K562 (cell line): Measurements from ENCODE around the gene PHACTR2. TPM values are rescaled to one million over a fixed set of nuclear protein-coding genes. Genes with fewer than 3 reads are reported as not detected.

ENCODE experiments used
- ATAC-seq: fragments of 200-7000 bp; cut with Tn5 transposase; 3 replicates; pipeline ENCODE4 v1.9.1; 2020; ENCODE audit warnings: moderate library complexity
- BruUV-seq: library from RNA; stranded (reverse); fragments of 400-500 nt; replicated peaks from 2 replicates; lab custom pipeline; 2021; lab: Mats Ljungman, UMichigan
- CTCF ChIA-PET: fragments of 300-600 bp; formaldehyde crosslinking; extraction: SDS; loops from one replicate; lab custom pipeline; 2021; ENCODE audit warnings: low intra/inter-chr PET ratio; lab: Yijun Ruan, JAX
- POLR2A ChIA-PET: fragments of 300-600, 350-650 bp; sonication (Branson Sonifier 250); formaldehyde crosslinking; extraction: SDS; loops from one replicate; lab custom pipeline; 2021; ENCODE audit warnings: antibody characterized with exemption, inconsistent platforms; lab: Yijun Ruan, JAX
- DNase-seq, 4 experiments: peaks; one replicate each; pipeline versions ENCODE4 v3.0.0 to v3.0.0-alpha.2; 2011 to 2018; ENCODE audit warnings: low spot score in 3 of 4, mixed read lengths in 3 of 4; ENCODE audit errors: extremely low read depth in 1 of 4
- FAIRE-seq: peaks from 2 replicates; lab custom pipeline; 2011; peaks lifted over from hg19 to GRCh38; lab: Jason Lieb, UNC
- H2AFZ ChIP-seq: 2 replicates; pipeline ENCODE4 v1.6.0; 2011; ENCODE audit warnings: low read depth, low read length, control low read depth, inconsistent platforms
- H3K27ac ChIP-seq: fragments of 200-600 bp; 3 replicates; pipeline ENCODE4 v1.8.0; 2011; ENCODE audit warnings: low read depth, mild to moderate bottlenecking, control low read depth, inconsistent platforms, low read length, moderate library complexity, mixed read lengths; ENCODE audit errors: extremely low read depth
- H3K27me3 ChIP-seq, 2 experiments: fragments of 300-600 bp in 1 of 2; 2 replicates in 1 of 2; 3 replicates in 1 of 2; pipeline versions ENCODE4 v1.6.0 to v1.8.0; 2011; ENCODE audit warnings: inconsistent platforms in 2 of 2, low read length in 2 of 2, mild to moderate bottlenecking in 1 of 2, mixed read lengths in 1 of 2, moderate library complexity in 1 of 2; ENCODE audit not compliant: control insufficient read depth in 2 of 2, insufficient read depth in 2 of 2
- H3K36me3 ChIP-seq: fragments of 300-600 bp; 3 replicates; pipeline ENCODE4 v1.8.0; 2011; ENCODE audit warnings: mild to moderate bottlenecking, low read length, inconsistent platforms; ENCODE audit not compliant: control insufficient read depth, insufficient read depth
- H3K4me1 ChIP-seq, 2 experiments: fragments of 200-600 bp in 1 of 2; replicated peaks in 1 of 2; 2 replicates in 1 of 2; 3 replicates in 1 of 2; pipeline versions ENCODE4 v1.5.1 to v1.8.0; 2011; ENCODE audit warnings: inconsistent platforms in 2 of 2, low read length in 2 of 2, mild to moderate bottlenecking in 1 of 2, mixed read lengths in 1 of 2, moderate library complexity in 1 of 2; ENCODE audit not compliant: control insufficient read depth in 2 of 2, insufficient read depth in 2 of 2
- H3K4me2 ChIP-seq: 2 replicates; pipeline ENCODE4 v1.6.1; 2011; ENCODE audit warnings: low read length, control low read depth, inconsistent platforms, mixed read lengths; ENCODE audit not compliant: insufficient read depth
- H3K4me3 ChIP-seq: fragments of 200-600 bp; sonication (generic), shearing (Covaris generic); 2 replicates; pipeline ENCODE4 v1.5.1; 2016; ENCODE audit warnings: control low read depth, inconsistent platforms
- H3K79me2 ChIP-seq: fragments of 200-600 bp; 3 replicates; pipeline ENCODE4 v1.8.0; 2011; ENCODE audit warnings: low read length, inconsistent platforms; ENCODE audit not compliant: control insufficient read depth, insufficient read depth
- H3K9ac ChIP-seq, 2 experiments: 2 replicates each; pipeline versions ENCODE4 v1.6.0 to v1.6.1; 2011; ENCODE audit warnings: low read depth in 2 of 2, low read length in 2 of 2, control low read depth in 1 of 2, inconsistent platforms in 1 of 2, mild to moderate bottlenecking in 1 of 2, mixed read lengths in 1 of 2; ENCODE audit not compliant: insufficient read depth in 1 of 2
- H3K9me1 ChIP-seq: one replicate; pipeline ENCODE4 v1.6.0; 2011; ENCODE audit warnings: inconsistent platforms, mild to moderate bottlenecking, low read length, moderate library complexity; ENCODE audit not compliant: control insufficient read depth, insufficient read depth
- H3K9me3 ChIP-seq: replicated peaks from 2 replicates; pipeline ENCODE4 v1.5.1; 2011; ENCODE audit warnings: low read depth, low read length, inconsistent platforms; ENCODE audit not compliant: control insufficient read depth, insufficient read depth
- H4K20me1 ChIP-seq: replicated peaks from 2 replicates; pipeline ENCODE4 v1.6.1; 2011; ENCODE audit warnings: low read length, inconsistent platforms, mixed read lengths; ENCODE audit not compliant: control insufficient read depth, insufficient read depth
- ADNP ChIP-seq: fragments of 200-800 bp; sonication (Bioruptor generic); IDR thresholded peaks from 2 replicates; pipeline ENCODE4 v1.6.1; 2016; ENCODE audit warnings: missing genetic modification characterization, missing compliant biosample characterization
- CHCHD3 ChIP-seq: fragments of 250-450 bp; sonication (Bioruptor Pico); IDR thresholded peaks from 2 replicates; pipeline ENCODE4 v2.1.2; 2022; ENCODE audit warnings: mild to moderate bottlenecking
- HCFC1 ChIP-seq: IDR thresholded peaks from 2 replicates; pipeline ENCODE4 v1.6.1; 2012; ENCODE audit warnings: low read depth, low read length, improper control_type of control experiment
- HNRNPLL ChIP-seq: fragments of 200-400 bp; formaldehyde crosslinking; IDR thresholded peaks from 2 replicates; pipeline ENCODE4 v1.6.1; 2017; ENCODE audit warnings: low read length, low read depth, mild to moderate bottlenecking; ENCODE audit not compliant: poor library complexity, severe bottlenecking
- MED1 ChIP-seq: sonication (generic); formaldehyde crosslinking; IDR thresholded peaks from 2 replicates; pipeline ENCODE4 v1.8.1; 2023; ENCODE audit warnings: missing genetic modification reagents, borderline replicate concordance
- POLR3A ChIP-seq: IDR thresholded peaks from 2 replicates; pipeline ENCODE4 v1.6.1; 2011; ENCODE audit warnings: borderline replicate concordance, mild to moderate bottlenecking, moderate library complexity; ENCODE audit not compliant: insufficient read length, insufficient read depth; ENCODE audit errors: extremely low read depth
- RBM15 ChIP-seq: fragments of 200-400 bp; formaldehyde crosslinking; IDR thresholded peaks from 2 replicates; pipeline ENCODE4 v1.6.1; 2018; ENCODE audit warnings: mild to moderate bottlenecking, low read length, moderate library complexity; ENCODE audit not compliant: insufficient read depth
- STAG1 ChIP-seq: sonication (generic); formaldehyde crosslinking; IDR thresholded peaks from 2 replicates; pipeline ENCODE4 v1.5.0; 2020; ENCODE audit warnings: missing genetic modification reagents, borderline replicate concordance
- ZNF165 ChIP-seq: fragments of 250-450 bp; sonication (Bioruptor Pico); IDR thresholded peaks from 2 replicates; pipeline ENCODE4 v1.4.0; 2020; ENCODE audit warnings: borderline replicate concordance
- ZNF184 ChIP-seq: sonication (generic); formaldehyde crosslinking; IDR thresholded peaks from 2 replicates; pipeline ENCODE4 v1.5.0; 2020; ENCODE audit warnings: missing genetic modification reagents
- ZNF507 ChIP-seq: conservative IDR thresholded peaks from 2 replicates; pipeline ENCODE4 v1.6.1; 2017; ENCODE audit warnings: missing genetic modification characterization, missing compliant biosample characterization
- ZNF586 ChIP-seq: fragments of 450-650 bp; formaldehyde crosslinking; conservative IDR thresholded peaks from 2 replicates; pipeline ENCODE4 v1.4.0; 2020; ENCODE audit warnings: mild to moderate bottlenecking, moderate library complexity
- WGBS: fragments of 100-300 bp; shearing (Covaris generic); methylation state at CpG from one replicate; pipeline ENCODE4 v1.1.6; 2016; ENCODE audit warnings: low coverage, mixed read lengths; ENCODE audit not compliant: insufficient coverage; ENCODE audit errors: missing lambda C conversion rate; 5-methylcytosine and 5-hydroxymethylcytosine counted together
- in situ Hi-C: fragments of 300-500 bp; cut with MboI; formaldehyde crosslinking; loops from 4 replicates; pipeline ENCODE4 v1.15.0; 2018; ENCODE audit warnings: inconsistent platforms, mixed read lengths
- intact Hi-C: fragments of 100-400 bp; cut with micrococcal nuclease; formaldehyde crosslinking; loops from 2 replicates; pipeline ENCODE4 v1.14.2; 2022
- polyA plus RNA-seq, 8 experiments: library from polyadenylated mRNA; depleted of rRNA in 4 of 8; stranded (reverse) in 5 of 8; unstranded in 3 of 8; fragments of >200 nt; fragmentation: Nextera tagmentation in 2 of 8; fragmentation: Illumina TruSeq in 1 of 8; extraction: Ambion mirVana in 2 of 8; extraction: Trizol in 1 of 8; gene quantifications; 2 replicates each; pipeline versions ENCODE4 v1.2.1 to v1.2.3, GENCODE V29; 2011 to 2014; ENCODE audit warnings: inconsistent platforms in 1 of 8, missing spikeins in 1 of 8
- total RNA-seq, 7 experiments: library from RNA; depleted of rRNA in 6 of 7; stranded (reverse); fragments of >200 nt in 6 of 7; fragmentation: Illumina TruSeq in 2 of 7; extraction: Trizol in 2 of 7; gene quantifications; 2 replicates each; pipeline versions ENCODE4 v1.2.1 to v1.2.3, GENCODE V29; 2011 to 2021; ENCODE audit warnings: low replicate concordance in 1 of 7
- TF ChIP-seq, protein P1 (sequence below): fragments of 450-650 bp; IDR thresholded peaks from 2 replicates; pipeline ENCODE4 v1.6.1; 2017; ENCODE audit warnings: mild to moderate bottlenecking, moderate library complexity
- TF ChIP-seq, protein P2 (sequence below), 3 experiments: fragments of 200-800 bp in 1 of 3; fragments of 250-450 bp in 1 of 3; fragments of 450-650 bp in 1 of 3; sonication (Bioruptor Pico) in 1 of 3; sonication (Bioruptor generic) in 1 of 3; formaldehyde crosslinking in 1 of 3; IDR thresholded peaks; 2 replicates each; pipeline versions ENCODE4 v1.6.1 to v1.8.0; 2016 to 2022; ENCODE audit warnings: mild to moderate bottlenecking in 2 of 3, missing genetic modification characterization in 2 of 3, missing compliant biosample characterization in 1 of 3, moderate library complexity in 1 of 3
- TF ChIP-seq, protein P3 (sequence below): sonication (generic); formaldehyde crosslinking; IDR thresholded peaks from 2 replicates; pipeline ENCODE4 v1.8.1; 2023; ENCODE audit warnings: mild to moderate bottlenecking, missing genetic modification reagents

PHACTR2 gene
- total and polyA plus RNA-seq, 9 of the 15 experiments (the other 6 are each of a cell fraction or from before 2014, with no cell fraction given), result 5.3 to 52.5 (median 22.9) TPM

DNA sequence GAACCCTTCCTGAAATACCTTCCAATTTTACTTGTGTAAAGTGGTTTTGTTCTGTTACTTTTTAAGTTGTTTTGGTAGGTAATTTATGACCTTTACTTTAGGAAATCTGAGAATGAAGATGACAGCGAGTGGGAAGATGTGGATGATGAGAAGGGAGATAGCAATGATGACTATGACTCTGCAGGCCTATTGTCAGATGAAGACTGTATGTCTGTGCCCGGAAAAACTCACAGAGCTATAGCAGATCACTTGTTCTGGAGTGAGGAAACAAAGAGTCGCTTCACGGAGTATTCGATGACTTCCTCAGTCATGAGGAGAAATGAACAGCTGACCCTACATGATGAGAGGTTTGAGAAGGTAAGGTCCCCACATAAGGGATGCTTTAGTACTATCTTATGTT, 179.9 kb downstream of the PHACTR2 start:
- H3K36me3 ChIP-seq, result peaks cover 90% of the 10 kb centered on the region
- 92% methylated on average over 5 of the region's 5 CpGs for WGBS
- TF ChIP-seq HNRNPLL (no peak), POLR3A (no peak), RBM15 (no peak), ZNF507 (tag) (no peak), CHCHD3 (no peak), ZNF184 (CRISPR knock-in tag) (no peak), ZNF586 (CRISPR knock-in tag) (no peak), ZNF165 (no peak), ADNP (tag) (no peak), MED1 (CRISPR knock-in tag) (no peak), HCFC1 (no peak), STAG1 (CRISPR knock-in tag) (no peak)
- TF ChIP-seq, protein P1, sequence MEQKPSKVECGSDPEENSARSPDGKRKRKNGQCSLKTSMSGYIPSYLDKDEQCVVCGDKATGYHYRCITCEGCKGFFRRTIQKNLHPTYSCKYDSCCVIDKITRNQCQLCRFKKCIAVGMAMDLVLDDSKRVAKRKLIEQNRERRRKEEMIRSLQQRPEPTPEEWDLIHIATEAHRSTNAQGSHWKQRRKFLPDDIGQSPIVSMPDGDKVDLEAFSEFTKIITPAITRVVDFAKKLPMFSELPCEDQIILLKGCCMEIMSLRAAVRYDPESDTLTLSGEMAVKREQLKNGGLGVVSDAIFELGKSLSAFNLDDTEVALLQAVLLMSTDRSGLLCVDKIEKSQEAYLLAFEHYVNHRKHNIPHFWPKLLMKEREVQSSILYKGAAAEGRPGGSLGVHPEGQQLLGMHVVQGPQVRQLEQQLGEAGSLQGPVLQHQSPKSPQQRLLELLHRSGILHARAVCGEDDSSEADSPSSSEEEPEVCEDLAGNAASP, result no peak
- TF ChIP-seq, protein P2, sequence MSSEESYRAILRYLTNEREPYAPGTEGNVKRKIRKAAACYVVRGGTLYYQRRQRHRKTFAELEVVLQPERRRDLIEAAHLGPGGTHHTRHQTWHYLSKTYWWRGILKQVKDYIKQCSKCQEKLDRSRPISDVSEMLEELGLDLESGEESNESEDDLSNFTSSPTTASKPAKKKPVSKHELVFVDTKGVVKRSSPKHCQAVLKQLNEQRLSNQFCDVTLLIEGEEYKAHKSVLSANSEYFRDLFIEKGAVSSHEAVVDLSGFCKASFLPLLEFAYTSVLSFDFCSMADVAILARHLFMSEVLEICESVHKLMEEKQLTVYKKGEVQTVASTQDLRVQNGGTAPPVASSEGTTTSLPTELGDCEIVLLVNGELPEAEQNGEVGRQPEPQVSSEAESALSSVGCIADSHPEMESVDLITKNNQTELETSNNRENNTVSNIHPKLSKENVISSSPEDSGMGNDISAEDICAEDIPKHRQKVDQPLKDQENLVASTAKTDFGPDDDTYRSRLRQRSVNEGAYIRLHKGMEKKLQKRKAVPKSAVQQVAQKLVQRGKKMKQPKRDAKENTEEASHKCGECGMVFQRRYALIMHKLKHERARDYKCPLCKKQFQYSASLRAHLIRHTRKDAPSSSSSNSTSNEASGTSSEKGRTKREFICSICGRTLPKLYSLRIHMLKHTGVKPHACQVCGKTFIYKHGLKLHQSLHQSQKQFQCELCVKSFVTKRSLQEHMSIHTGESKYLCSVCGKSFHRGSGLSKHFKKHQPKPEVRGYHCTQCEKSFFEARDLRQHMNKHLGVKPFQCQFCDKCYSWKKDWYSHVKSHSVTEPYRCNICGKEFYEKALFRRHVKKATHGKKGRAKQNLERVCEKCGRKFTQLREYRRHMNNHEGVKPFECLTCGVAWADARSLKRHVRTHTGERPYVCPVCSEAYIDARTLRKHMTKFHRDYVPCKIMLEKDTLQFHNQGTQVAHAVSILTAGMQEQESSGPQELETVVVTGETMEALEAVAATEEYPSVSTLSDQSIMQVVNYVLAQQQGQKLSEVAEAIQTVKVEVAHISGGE (CRISPR knock-in tag; IDR thresholded peaks at IDR 0.05), result no peak
- TF ChIP-seq, protein P3, sequence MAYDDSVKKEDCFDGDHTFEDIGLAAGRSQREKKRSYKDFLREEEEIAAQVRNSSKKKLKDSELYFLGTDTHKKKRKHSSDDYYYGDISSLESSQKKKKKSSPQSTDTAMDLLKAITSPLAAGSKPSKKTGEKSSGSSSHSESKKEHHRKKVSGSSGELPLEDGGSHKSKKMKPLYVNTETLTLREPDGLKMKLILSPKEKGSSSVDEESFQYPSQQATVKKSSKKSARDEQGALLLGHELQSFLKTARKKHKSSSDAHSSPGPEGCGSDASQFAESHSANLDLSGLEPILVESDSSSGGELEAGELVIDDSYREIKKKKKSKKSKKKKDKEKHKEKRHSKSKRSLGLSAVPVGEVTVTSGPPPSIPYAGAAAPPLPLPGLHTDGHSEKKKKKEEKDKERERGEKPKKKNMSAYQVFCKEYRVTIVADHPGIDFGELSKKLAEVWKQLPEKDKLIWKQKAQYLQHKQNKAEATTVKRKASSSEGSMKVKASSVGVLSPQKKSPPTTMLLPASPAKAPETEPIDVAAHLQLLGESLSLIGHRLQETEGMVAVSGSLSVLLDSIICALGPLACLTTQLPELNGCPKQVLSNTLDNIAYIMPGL (CRISPR knock-in tag), result no peak

More for the DNA sequence above, 179.9 kb downstream of the PHACTR2 start:
- in situ Hi-C loops (no loop called here), intact Hi-C loops (no loop called here)
- no peak for DNase-seq
- ChIA-PET CTCF (no interaction called here), POLR2A (interaction anchor here (0.7 kb wide), 1 partner anchor 9 kb away, joined by 3 read pairs; no protein-coding TSS in a partner anchor)
- H3K79me2 ChIP-seq, result peaks cover 27% of the 10 kb centered on the region; the same call in 2 of the 3 replicates
- no peaks in the 10 kb centered on the region for H4K20me1 ChIP-seq
- ATAC-seq, result no peak
- H3K4me2 ChIP-seq, result no peak overlapping the region
- no peak for FAIRE-seq
- no peak overlapping the region for H3K27ac ChIP-seq
- H3K9me3 ChIP-seq, result no peaks in the 10 kb centered on the region
- no peaks in the 10 kb centered on the region for H3K27me3 ChIP-seq
- no peak overlapping the region for H2AFZ ChIP-seq
- no TSS peak for BruUV-seq
- H3K9me1 ChIP-seq, result no peaks in the 10 kb centered on the region
- H3K4me3 ChIP-seq, result no peak overlapping the region
- no peak overlapping the region for H3K9ac ChIP-seq
- no peaks in the 10 kb centered on the region for H3K4me1 ChIP-seq
